Uterus (tissue), 2 donors: Measurements from ENCODE around the gene NOL12.

Source experiments
- POLR2A ChIP-seq, 2 donors: fragments of 450-650 bp; IDR thresholded peaks; one replicate each; pipeline ENCODE4 v1.6.1; 2016; ENCODE audit warnings: antibody characterized with exemption in 2 of 2, mild to moderate bottlenecking in 1 of 2, moderate library complexity in 1 of 2
- TF ChIP-seq, protein P1 (sequence below), 4 experiments: fragments of 200-600 bp in 2 of 4; fragments of 450-650 bp in 2 of 4; sonication (generic) in 2 of 4; IDR thresholded peaks; one replicate each; pipeline ENCODE4 v1.5.1; 2016 to 2019; ENCODE audit warnings: antibody characterized with exemption in 4 of 4, mild to moderate bottlenecking in 2 of 4, moderate library complexity in 1 of 4

DNA sequence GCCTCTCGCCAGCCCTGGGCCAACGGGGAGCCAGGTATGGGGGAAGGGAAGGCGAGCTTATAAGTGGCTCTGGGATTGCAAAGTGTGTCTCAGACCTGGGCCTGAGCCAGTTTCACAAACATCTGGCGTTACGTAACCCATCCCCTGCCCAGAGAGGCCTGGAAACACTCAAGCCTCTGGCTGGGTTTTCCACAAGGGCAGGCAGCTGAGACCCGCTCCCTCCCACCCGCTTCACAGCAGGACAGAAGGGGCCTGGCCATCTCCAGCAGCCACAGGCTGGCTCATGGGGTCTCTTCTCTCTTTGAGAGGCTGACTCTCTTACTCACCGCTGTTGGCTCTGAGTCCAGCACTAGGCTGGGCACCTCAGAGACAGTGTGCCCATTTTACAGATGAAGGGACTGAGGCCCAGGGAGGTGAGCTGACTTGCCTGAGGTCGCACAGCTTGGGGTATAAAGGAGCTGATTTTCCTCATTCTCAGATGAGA lies 55.2 kb downstream of the NOL12 start:
- TF ChIP-seq POLR2A (IDR thresholded peaks at IDR 0.05) = no peak
- TF ChIP-seq, protein P1, sequence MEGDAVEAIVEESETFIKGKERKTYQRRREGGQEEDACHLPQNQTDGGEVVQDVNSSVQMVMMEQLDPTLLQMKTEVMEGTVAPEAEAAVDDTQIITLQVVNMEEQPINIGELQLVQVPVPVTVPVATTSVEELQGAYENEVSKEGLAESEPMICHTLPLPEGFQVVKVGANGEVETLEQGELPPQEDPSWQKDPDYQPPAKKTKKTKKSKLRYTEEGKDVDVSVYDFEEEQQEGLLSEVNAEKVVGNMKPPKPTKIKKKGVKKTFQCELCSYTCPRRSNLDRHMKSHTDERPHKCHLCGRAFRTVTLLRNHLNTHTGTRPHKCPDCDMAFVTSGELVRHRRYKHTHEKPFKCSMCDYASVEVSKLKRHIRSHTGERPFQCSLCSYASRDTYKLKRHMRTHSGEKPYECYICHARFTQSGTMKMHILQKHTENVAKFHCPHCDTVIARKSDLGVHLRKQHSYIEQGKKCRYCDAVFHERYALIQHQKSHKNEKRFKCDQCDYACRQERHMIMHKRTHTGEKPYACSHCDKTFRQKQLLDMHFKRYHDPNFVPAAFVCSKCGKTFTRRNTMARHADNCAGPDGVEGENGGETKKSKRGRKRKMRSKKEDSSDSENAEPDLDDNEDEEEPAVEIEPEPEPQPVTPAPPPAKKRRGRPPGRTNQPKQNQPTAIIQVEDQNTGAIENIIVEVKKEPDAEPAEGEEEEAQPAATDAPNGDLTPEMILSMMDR (IDR thresholded peaks at IDR 0.05) = no peak
